Left ventricle myocardium superior (tissue), 1 donor: ENCODE measurements around the gene OR7C1. TPM values are rescaled to one million over a fixed set of nuclear protein-coding genes. Genes with fewer than 3 reads are reported as not detected.

Experiments used
- ATAC-seq: fragments of 200-7000 bp; cut with Tn5 transposase; one replicate; pipeline ENCODE4 v1.9.1; 2020; ENCODE audit warnings: mild to moderate bottlenecking, moderate library complexity
- DNase-seq: peaks from one replicate; pipeline ENCODE4 v3.0.0-alpha.2; 2020
- intact Hi-C: fragments of 100-400 bp; cut with micrococcal nuclease; formaldehyde crosslinking; loops from one replicate; pipeline ENCODE4 v1.11.0; 2022
- long read RNA-seq: library from polyadenylated mRNA; unstranded; transcript quantifications from one replicate; pipeline ENCODE4 v2.0.0, GENCODE V29; 2021
- total RNA-seq: library from RNA; stranded (reverse); fragmentation: NEBNext Ultra II Directional; extraction: Animal tissue kit (Norgen Biotek cat#: 25700); gene quantifications from one replicate; pipeline ENCODE4 v1.2.1, GENCODE V29; 2021
- donor health status: DM: no; HTN: yes; CAD: no; lungs with severe emphysema.

OR7C1 gene
- not detected for total RNA-seq
- long read RNA-seq, result 0 reads

- DNase-seq (no peak), ATAC-seq (peak; percentile 72)
- intact Hi-C loops, result no loop called here
Measured at GRCh38 chr19:14835011-14835410, at the start of gene OR7C1, which contains the start of gene OR7A5. Gene OR7C1 (minus strand): TSS chr19:14835185. CDS start chr19:14800136, 35,049 bp downstream. Gene OR7A5 (minus strand): TSS chr19:14835185. CDS start chr19:14828241, 6,944 bp downstream.

GRCh38 chr19:14871619-14872230 is 36.7 kb upstream of the OR7C1 start:
- ATAC-seq (no peak), DNase-seq (no peak)
- intact Hi-C loops, result no loop called here

- ATAC-seq, result no peak
- DNase-seq, result no peak
- intact Hi-C loops, result no loop called here
Measured at GRCh38 chr19:14868497-14868896, 33.5 kb upstream of the OR7C1 start.

- intact Hi-C loops, result no loop called here
- DNase-seq (no peak), ATAC-seq (no peak)
Measured at GRCh38 chr19:14848822-14849221, 13.8 kb upstream of the OR7C1 start, which contains the start of gene OR7A10. Gene OR7A10 (minus strand): TSS chr19:14848922. CDS start chr19:14841877, 7,045 bp downstream.

GRCh38 chr19:14843578-14843977 is 8.6 kb upstream of the OR7C1 start:
- ATAC-seq (no peak), DNase-seq (no peak)
- intact Hi-C loops, result no loop called here

- no peak for ATAC-seq
- intact Hi-C loops, result no loop called here
Measured at GRCh38 chr19:14843169-14843568, 8.2 kb upstream of the OR7C1 start.

GRCh38 chr19:14840206-14840605 is 5.2 kb upstream of the OR7C1 start:
- no peak for ATAC-seq
- DNase-seq, result no peak

More at GRCh38 chr19:14843169-14843568, 8.2 kb upstream of the OR7C1 start:
- DNase-seq, result no peak

GRCh38 chr19:14837391-14837790 is 2.4 kb upstream of the OR7C1 start:
- DNase-seq (no peak), ATAC-seq (no peak)
- intact Hi-C loops, result no loop called here

More at GRCh38 chr19:14840206-14840605, 5.2 kb upstream of the OR7C1 start:
- intact Hi-C loops, result no loop called here

GRCh38 chr19:14830702-14831101 is 4.3 kb downstream of the OR7C1 start:
- DNase-seq, result no peak
- no peak for ATAC-seq
- intact Hi-C loops, result no loop called here

GRCh38 chr19:14826006-14826405 is 9.0 kb downstream of the OR7C1 start:
- intact Hi-C loops, result no loop called here
- no peak for ATAC-seq

GRCh38 chr19:14821937-14822336 is 13.0 kb downstream of the OR7C1 start:
- no peak for DNase-seq
- no peak for ATAC-seq
- intact Hi-C loops, result no loop called here

More at GRCh38 chr19:14826006-14826405, 9.0 kb downstream of the OR7C1 start:
- no peak for DNase-seq

- ATAC-seq, result no peak
- DNase-seq, result no peak
- intact Hi-C loops, result no loop called here
Measured at GRCh38 chr19:14818588-14818987, 16.4 kb downstream of the OR7C1 start.

GRCh38 chr19:14817052-14817451 is 17.9 kb downstream of the OR7C1 start:
- DNase-seq (no peak), ATAC-seq (no peak)
- intact Hi-C loops, result no loop called here

GRCh38 chr19:14814982-14815652 is 19.9 kb downstream of the OR7C1 start:
- DNase-seq (no peak), ATAC-seq (no peak)
- intact Hi-C loops, result no loop called here

GRCh38 chr19:14809272-14810057 is 25.5 kb downstream of the OR7C1 start:
- DNase-seq (no peak), ATAC-seq (peak; percentile 48)
- intact Hi-C loops, result no loop called here

GRCh38 chr19:14804765-14805164 is 30.2 kb downstream of the OR7C1 start:
- DNase-seq (no peak), ATAC-seq (no peak)
- intact Hi-C loops, result no loop called here

- intact Hi-C loops, result no loop called here
Measured at GRCh38 chr19:14798760-14799159, 36.2 kb downstream of the OR7C1 start.

GRCh38 chr19:14796021-14796420 is 39.0 kb downstream of the OR7C1 start:
- ATAC-seq, result no peak
- no peak for DNase-seq
- intact Hi-C loops, result no loop called here

More at GRCh38 chr19:14798760-14799159, 36.2 kb downstream of the OR7C1 start:
- no peak for ATAC-seq
- no peak for DNase-seq

- DNase-seq (no peak), ATAC-seq (no peak)
- intact Hi-C loops, result no loop called here
Measured at GRCh38 chr19:14795078-14795721, 39.8 kb downstream of the OR7C1 start.
